IMR-90 (cell line): ENCODE measurements around the gene CCDC116. TPM values are rescaled to one million over a fixed set of nuclear protein-coding genes. Genes with fewer than 3 reads are reported as not detected.
A peak's percentile ranks its signal among the peaks of the same experiment; 100 is the strongest.

Experiments used
- ATAC-seq: fragments of 200-7000 bp; cut with Tn5 transposase; 2 replicates; pipeline ENCODE4 v1.9.1; 2020; ENCODE audit warnings: low read depth, mild to moderate bottlenecking, moderate library complexity
- BruUV-seq: library from RNA; stranded (reverse); fragments of 400-500 nt; replicated peaks from 2 replicates; lab custom pipeline; 2021; lab: Mats Ljungman, UMichigan
- CTCF ChIA-PET: fragments of 300-600 bp; formaldehyde crosslinking; extraction: SDS; loops from one replicate; lab custom pipeline; 2021; ENCODE audit warnings: antibody characterized with exemption; lab: Yijun Ruan, JAX
- POLR2A ChIA-PET: fragments of 300-600 bp; sonication (Branson Sonifier 250); formaldehyde crosslinking; loops from one replicate; lab custom pipeline; 2022; ENCODE audit warnings: antibody characterized with exemption; ENCODE audit not compliant: unreplicated experiment; lab: Charles Lee
- DNase-seq: peaks from one replicate; pipeline ENCODE4 v3.0.0; 2013
- H2AFZ ChIP-seq: replicated peaks from 2 replicates; pipeline ENCODE3; 2013; ENCODE audit warnings: low read length, mild to moderate bottlenecking; ENCODE audit not compliant: poor library complexity
- H2AK5ac ChIP-seq: 2 replicates; pipeline ENCODE4 v1.6.1; 2013; ENCODE audit warnings: low read depth, low read length, inconsistent platforms
- H2AK9ac ChIP-seq: replicated peaks from 2 replicates; pipeline ENCODE3; 2013; ENCODE audit warnings: mild to moderate bottlenecking, low read depth, low read length, moderate library complexity; ENCODE audit not compliant: poor library complexity
- H2BK120ac ChIP-seq: 2 replicates; pipeline ENCODE4 v1.6.1; 2013; ENCODE audit warnings: low read depth, low read length, inconsistent platforms
- H2BK15ac ChIP-seq: 3 replicates; pipeline ENCODE4 v1.6.1; 2013; ENCODE audit warnings: low read depth, low read length, inconsistent platforms
- H2BK20ac ChIP-seq: 2 replicates; pipeline ENCODE4 v1.6.1; 2013; ENCODE audit warnings: low read depth, mild to moderate bottlenecking, inconsistent platforms, low read length, moderate library complexity
- H2BK5ac ChIP-seq: 2 replicates; pipeline ENCODE4 v1.6.1; 2013; ENCODE audit warnings: mild to moderate bottlenecking, low read depth, low read length, inconsistent platforms; ENCODE audit not compliant: poor library complexity, severe bottlenecking
- H3K14ac ChIP-seq: replicated peaks from 2 replicates; pipeline ENCODE4 v1.6.1; 2013; ENCODE audit warnings: low read depth, low read length, inconsistent platforms
- H3K18ac ChIP-seq: 2 replicates; pipeline ENCODE4 v1.6.1; 2013; ENCODE audit warnings: low read depth, low read length, control low read depth
- H3K23ac ChIP-seq: 2 replicates; pipeline ENCODE4 v1.6.1; 2013; ENCODE audit warnings: low read depth, low read length, inconsistent platforms
- H3K27ac ChIP-seq: 2 replicates; pipeline ENCODE4 v1.5.1; 2013; ENCODE audit warnings: mild to moderate bottlenecking, control low read depth, low read length; ENCODE audit not compliant: insufficient read depth
- H3K27me3 ChIP-seq: 2 replicates; pipeline ENCODE4 v1.6.1; 2013; ENCODE audit warnings: low read length; ENCODE audit not compliant: control insufficient read depth, insufficient read depth
- H3K36me3 ChIP-seq: 2 replicates; pipeline ENCODE4 v1.6.1; 2013; ENCODE audit warnings: low read length, mixed read lengths; ENCODE audit not compliant: control insufficient read depth, insufficient read depth
- H3K4ac ChIP-seq: 2 replicates; pipeline ENCODE4 v1.6.1; 2013; ENCODE audit warnings: low read depth, low read length, inconsistent platforms
- H3K4me1 ChIP-seq: 2 replicates; pipeline ENCODE4 v1.6.1; 2013; ENCODE audit warnings: low read length, mixed read lengths; ENCODE audit not compliant: control insufficient read depth, insufficient read depth
- H3K4me2 ChIP-seq: 2 replicates; pipeline ENCODE4 v1.6.1; 2013; ENCODE audit warnings: low read depth, mild to moderate bottlenecking, control low read depth, low read length, moderate library complexity
- H3K4me3 ChIP-seq: 2 replicates; pipeline ENCODE4 v1.5.1; 2013; ENCODE audit warnings: low read depth, mild to moderate bottlenecking, control low read depth, low read length, moderate library complexity; ENCODE audit not compliant: insufficient read depth
- H3K56ac ChIP-seq: 2 replicates; pipeline ENCODE4 v1.6.1; 2013; ENCODE audit warnings: low read length, inconsistent platforms; ENCODE audit not compliant: insufficient read depth; ENCODE audit errors: extremely low read depth
- H3K79me1 ChIP-seq, 2 experiments: 2 replicates each; pipeline ENCODE4 v1.6.1; 2013; ENCODE audit warnings: low read length in 2 of 2, inconsistent platforms in 1 of 2, low read depth in 1 of 2
- H3K9ac ChIP-seq: 2 replicates; pipeline ENCODE4 v1.6.1; 2013; ENCODE audit warnings: low read depth, low read length, control low read depth
- H3K9me1 ChIP-seq: 2 replicates; pipeline ENCODE4 v1.6.1; 2013; ENCODE audit warnings: low read length, inconsistent platforms; ENCODE audit not compliant: insufficient read depth
- H3K9me3 ChIP-seq: 2 replicates; pipeline ENCODE4 v1.6.1; 2013; ENCODE audit warnings: low read length; ENCODE audit not compliant: control insufficient read depth, insufficient read depth
- H4K20me1 ChIP-seq: 2 replicates; pipeline ENCODE4 v1.6.1; 2013; ENCODE audit warnings: low read length, inconsistent platforms; ENCODE audit not compliant: insufficient read depth
- H4K5ac ChIP-seq: 2 replicates; pipeline ENCODE4 v1.6.1; 2013; ENCODE audit warnings: mild to moderate bottlenecking, low read depth, low read length, control low read depth
- H4K8ac ChIP-seq, 2 experiments: 2 replicates each; pipeline ENCODE4 v1.6.1; 2013; ENCODE audit warnings: low read depth in 2 of 2, low read length in 2 of 2, control low read depth in 1 of 2, inconsistent platforms in 1 of 2
- H4K91ac ChIP-seq: 2 replicates; pipeline ENCODE4 v1.6.1; 2013; ENCODE audit warnings: low read depth, low read length, inconsistent platforms; ENCODE audit not compliant: insufficient read depth
- BHLHE40 ChIP-seq: fragments of 150-350 bp; IDR thresholded peaks from 2 replicates; pipeline ENCODE4 v1.6.1; 2016; ENCODE audit warnings: mild to moderate bottlenecking, low read depth, low read length
- CEBPB ChIP-seq: IDR thresholded peaks from 2 replicates; pipeline ENCODE4 v1.6.1; 2012; ENCODE audit warnings: low read depth, low read length, improper control_type of control experiment
- CHD1 ChIP-seq: IDR thresholded peaks from 2 replicates; pipeline ENCODE4 v1.6.1; 2012; ENCODE audit warnings: low read depth, low read length, improper control_type of control experiment
- FOS ChIP-seq: fragments of 150-350 bp; IDR thresholded peaks from 2 replicates; pipeline ENCODE4 v1.6.1; 2016; ENCODE audit warnings: low read depth, low read length
- MAFK ChIP-seq: IDR thresholded peaks from 2 replicates; pipeline ENCODE4 v1.6.1; 2012; ENCODE audit warnings: low read depth, low read length, improper control_type of control experiment
- MAZ ChIP-seq: IDR thresholded peaks from 2 replicates; pipeline ENCODE4 v1.6.1; 2012; ENCODE audit warnings: low read depth, mild to moderate bottlenecking, low read length, improper control_type of control experiment, moderate library complexity, borderline replicate concordance
- MXI1 ChIP-seq: IDR thresholded peaks from 2 replicates; pipeline ENCODE4 v1.6.1; 2012; ENCODE audit warnings: low read depth, mild to moderate bottlenecking, low read length, moderate library complexity, borderline replicate concordance
- NFE2L2 ChIP-seq: fragments of 150-350 bp; IDR thresholded peaks from 2 replicates; pipeline ENCODE4 v1.6.1; 2016; ENCODE audit warnings: low read depth, mild to moderate bottlenecking, low read length
- POLR2A ChIP-seq: IDR thresholded peaks from 2 replicates; pipeline ENCODE4 v1.6.1; 2012; ENCODE audit warnings: mild to moderate bottlenecking, low read depth, low read length
- RAD21 ChIP-seq: IDR thresholded peaks from 2 replicates; pipeline ENCODE4 v1.6.1; 2012; ENCODE audit warnings: low read length, improper control_type of control experiment
- RCOR1 ChIP-seq: IDR thresholded peaks from 2 replicates; pipeline ENCODE4 v1.6.1; 2012; ENCODE audit warnings: mild to moderate bottlenecking, low read length, improper control_type of control experiment; ENCODE audit not compliant: insufficient replicate concordance
- RFX5 ChIP-seq: IDR thresholded peaks from 2 replicates; pipeline ENCODE4 v1.8.0; 2012; ENCODE audit warnings: low read depth, mild to moderate bottlenecking, low read length, moderate library complexity
- SMC3 ChIP-seq: fragments of 150-350 bp; IDR thresholded peaks from 2 replicates; pipeline ENCODE4 v1.6.1; 2016; ENCODE audit warnings: low read depth, mild to moderate bottlenecking, antibody characterized with exemption, low read length, moderate library complexity
- WGBS, 2 experiments: methylation state at CpG; one replicate each; pipeline versions ENCODE4 v1.1.5 to v1.1.7; 2013; ENCODE audit warnings: missing lambda C conversion rate in 2 of 2; ENCODE audit not compliant: insufficient read length in 1 of 2; ENCODE audit errors: extremely low coverage in 2 of 2; 5-methylcytosine and 5-hydroxymethylcytosine counted together
- dilution Hi-C: fragments of 300-500 bp; cut with HindIII; formaldehyde crosslinking; loops from one replicate; pipeline ENCODE4 v1.14.3; 2018; ENCODE audit warnings: low sequenced_read_pairs; ENCODE audit not compliant: unreplicated experiment
- in situ Hi-C: fragments of 300-500 bp; cut with MboI; formaldehyde crosslinking; loops from 3 replicates; pipeline ENCODE4 v1.14.3; 2019; ENCODE audit warnings: low sequenced_read_pairs, inconsistent platforms, mixed read lengths
- intact Hi-C: fragments of 100-400 bp; cut with micrococcal nuclease; formaldehyde crosslinking; loops from 2 replicates; pipeline ENCODE4 v1.10.0; 2022
- polyA plus RNA-seq, 3 experiments: library from polyadenylated mRNA; depleted of rRNA; stranded (reverse); fragments of >200 nt; gene quantifications; 2 replicates each; pipeline ENCODE4 v1.2.3, GENCODE V29; 2012; ENCODE audit warnings: low replicate concordance in 1 of 3
- total RNA-seq: library from RNA; depleted of rRNA; stranded (reverse); fragments of >200 nt; gene quantifications from 2 replicates; pipeline ENCODE4 v1.2.3, GENCODE V29; 2012
- TF ChIP-seq, protein P1 (sequence below): fragments of 150-350 bp; IDR thresholded peaks from 2 replicates; pipeline ENCODE4 v1.6.1; 2016; ENCODE audit warnings: low read depth, mild to moderate bottlenecking, low read length, moderate library complexity, borderline replicate concordance
- TF ChIP-seq, protein P2 (sequence below): fragments of 150-350 bp; IDR thresholded peaks from 2 replicates; pipeline ENCODE4 v1.6.1; 2017; ENCODE audit warnings: mild to moderate bottlenecking, antibody characterized with exemption, low read length, low read depth
- TF ChIP-seq, protein P3 (sequence below): conservative IDR thresholded peaks from 2 replicates; pipeline ENCODE4 v1.5.1; 2012; ENCODE audit warnings: mild to moderate bottlenecking, low read depth, low read length, improper control_type of control experiment

CCDC116 gene
- total and polyA plus RNA-seq, 2 of the 4 experiments (the other 2 are of a cell fraction): under 0.01 to 0.27 TPM

DNA sequence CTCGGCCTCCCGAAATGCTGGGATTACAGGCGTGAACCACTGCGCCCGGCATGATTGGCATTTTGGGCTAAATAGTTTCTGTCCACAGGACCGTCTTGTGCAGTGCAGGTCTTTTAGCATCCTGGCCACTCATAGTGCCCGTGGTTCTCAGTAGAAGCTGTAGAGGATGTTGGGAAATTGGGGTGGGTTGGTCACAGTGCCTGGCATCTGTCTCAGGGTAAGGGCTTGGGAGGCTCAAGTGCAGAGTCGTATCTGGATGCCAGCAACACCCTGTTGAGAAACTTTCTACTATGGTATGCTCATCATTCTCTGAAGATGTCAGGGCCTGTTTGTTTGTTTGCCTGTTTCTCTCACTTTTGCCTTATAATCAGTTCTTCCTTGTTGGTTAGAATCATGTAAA is 43.2 kb upstream of the CCDC116 start:
- Histone ChIP-seq H3K4me3 (no peak overlapping the region), H2BK120ac (no peak overlapping the region), H3K9ac (no peak overlapping the region), H2BK5ac (no peak overlapping the region), H3K4me1 (peaks cover 21% of the 10 kb centered on the region), H2AK5ac (no peak overlapping the region), H2AK9ac (no peak overlapping the region), H3K4me2 (no peak overlapping the region), H2AFZ (no peak overlapping the region), H3K36me3 (peaks cover 17% of the 10 kb centered on the region), H3K79me1 (peaks cover 17 to 81% of the 10 kb centered on the region in 2 experiments; a peak in 3 of 4 replicates), H2BK15ac (no peak overlapping the region), H2BK20ac (no peak overlapping the region), H3K27me3 (no peaks in the 10 kb centered on the region), H4K5ac (no peak overlapping the region), H3K9me3 (no peaks in the 10 kb centered on the region), H3K18ac (no peak overlapping the region), H3K56ac (no peak overlapping the region), H4K20me1 (peaks cover 96% of the 10 kb centered on the region), H3K14ac (no peak overlapping the region), H3K9me1 (peaks cover 35% of the 10 kb centered on the region), H3K23ac (0 out of 2 replicates have a peak overlapping the region, but pooled peaks have one; percentile 16), H4K8ac (no peak overlapping the region), H3K4ac (no peak overlapping the region), H4K91ac (no peak overlapping the region), H3K27ac (no peak overlapping the region)
- ChIA-PET CTCF (no interaction called here), POLR2A (no interaction called here)
- no TSS peak for BruUV-seq
- dilution Hi-C loops (no loop called here), intact Hi-C loops (no loop called here), in situ Hi-C loops (no loop called here)
- ATAC-seq (no peak), DNase-seq (no peak)
- WGBS, 2 experiments: 96% methylated on average over 5 of the region's 8 CpGs; no CpG with 5 or more reads in 1 of the 2 experiments
- TF ChIP-seq NFE2L2 (no peak), POLR2A (no peak), SMC3 (no peak), MXI1 (no peak), MAZ (no peak), RCOR1 (no peak), FOS (no peak), CHD1 (no peak), CEBPB (no peak), RAD21 (no peak), MAFK (no peak), BHLHE40 (no peak), RFX5 (no peak)
- TF ChIP-seq, protein P1, sequence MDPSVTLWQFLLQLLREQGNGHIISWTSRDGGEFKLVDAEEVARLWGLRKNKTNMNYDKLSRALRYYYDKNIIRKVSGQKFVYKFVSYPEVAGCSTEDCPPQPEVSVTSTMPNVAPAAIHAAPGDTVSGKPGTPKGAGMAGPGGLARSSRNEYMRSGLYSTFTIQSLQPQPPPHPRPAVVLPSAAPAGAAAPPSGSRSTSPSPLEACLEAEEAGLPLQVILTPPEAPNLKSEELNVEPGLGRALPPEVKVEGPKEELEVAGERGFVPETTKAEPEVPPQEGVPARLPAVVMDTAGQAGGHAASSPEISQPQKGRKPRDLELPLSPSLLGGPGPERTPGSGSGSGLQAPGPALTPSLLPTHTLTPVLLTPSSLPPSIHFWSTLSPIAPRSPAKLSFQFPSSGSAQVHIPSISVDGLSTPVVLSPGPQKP: no peak
- TF ChIP-seq, protein P2, sequence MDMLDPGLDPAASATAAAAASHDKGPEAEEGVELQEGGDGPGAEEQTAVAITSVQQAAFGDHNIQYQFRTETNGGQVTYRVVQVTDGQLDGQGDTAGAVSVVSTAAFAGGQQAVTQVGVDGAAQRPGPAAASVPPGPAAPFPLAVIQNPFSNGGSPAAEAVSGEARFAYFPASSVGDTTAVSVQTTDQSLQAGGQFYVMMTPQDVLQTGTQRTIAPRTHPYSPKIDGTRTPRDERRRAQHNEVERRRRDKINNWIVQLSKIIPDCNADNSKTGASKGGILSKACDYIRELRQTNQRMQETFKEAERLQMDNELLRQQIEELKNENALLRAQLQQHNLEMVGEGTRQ: no peak
- TF ChIP-seq, protein P3, sequence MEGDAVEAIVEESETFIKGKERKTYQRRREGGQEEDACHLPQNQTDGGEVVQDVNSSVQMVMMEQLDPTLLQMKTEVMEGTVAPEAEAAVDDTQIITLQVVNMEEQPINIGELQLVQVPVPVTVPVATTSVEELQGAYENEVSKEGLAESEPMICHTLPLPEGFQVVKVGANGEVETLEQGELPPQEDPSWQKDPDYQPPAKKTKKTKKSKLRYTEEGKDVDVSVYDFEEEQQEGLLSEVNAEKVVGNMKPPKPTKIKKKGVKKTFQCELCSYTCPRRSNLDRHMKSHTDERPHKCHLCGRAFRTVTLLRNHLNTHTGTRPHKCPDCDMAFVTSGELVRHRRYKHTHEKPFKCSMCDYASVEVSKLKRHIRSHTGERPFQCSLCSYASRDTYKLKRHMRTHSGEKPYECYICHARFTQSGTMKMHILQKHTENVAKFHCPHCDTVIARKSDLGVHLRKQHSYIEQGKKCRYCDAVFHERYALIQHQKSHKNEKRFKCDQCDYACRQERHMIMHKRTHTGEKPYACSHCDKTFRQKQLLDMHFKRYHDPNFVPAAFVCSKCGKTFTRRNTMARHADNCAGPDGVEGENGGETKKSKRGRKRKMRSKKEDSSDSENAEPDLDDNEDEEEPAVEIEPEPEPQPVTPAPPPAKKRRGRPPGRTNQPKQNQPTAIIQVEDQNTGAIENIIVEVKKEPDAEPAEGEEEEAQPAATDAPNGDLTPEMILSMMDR: no peak
